ENCODE results near the gene MAGOH.

The MAGOH gene

GRCh38 chr1:53197291-53198200 is 40.8 kb downstream of the MAGOH start:
- Histone ChIP-seq H2AFZ (ENCODE audit: insufficient read depth, low read length, poor library complexity) (peak overlapping the region; percentile 79), H4K12ac (ENCODE audit: low read depth, low read length) (peak overlapping the region; percentile 35), H2BK5ac (ENCODE audit: low read depth, low read length, poor library complexity) (peak overlapping the region; percentile 89), H3K4me1 (ENCODE audit: control insufficient read depth in 1 of 2, insufficient read depth in 2 of 2, low read length in 2 of 2) (peaks cover 11 to 15% of the 10 kb centered on the region in 2 experiments), H3K27ac (ENCODE audit: low read depth, low read length) (peak overlapping the region; percentile 85), H3K4me3 (ENCODE audit: low read depth, low read length) (peak overlapping the region; percentile 82), H2BK120ac (ENCODE audit: insufficient read depth, low read length, poor library complexity) (peak overlapping the region; percentile 70), H4K91ac (ENCODE audit: low read depth, low read length) (peak overlapping the region; percentile 93), H3K27me3 (ENCODE audit: insufficient read depth, low read length) (no peaks in the 10 kb centered on the region), H3K4me2 (ENCODE audit: low read length) (peak overlapping the region; percentile 78), H2BK12ac (ENCODE audit: low read length) (no peak overlapping the region), H3K79me1 (ENCODE audit: low read length) (peaks cover 6% of the 10 kb centered on the region), H4K8ac (ENCODE audit: low read depth, low read length) (peak overlapping the region; percentile 97), H3K79me2 (ENCODE audit: control insufficient read depth, insufficient read depth, low read length, poor library complexity) (peaks cover 4% of the 10 kb centered on the region), H3K4ac (ENCODE audit: low read depth, low read length) (peak overlapping the region; percentile 71), H3K23ac (ENCODE audit: low read length) (no peak overlapping the region), H2AK5ac (ENCODE audit: low read length) (no peak overlapping the region), H3K18ac (ENCODE audit: low read length) (peak overlapping the region; percentile 87), H3K9ac (ENCODE audit: low read length) (peak overlapping the region; percentile 71), H3K36me3 (ENCODE audit: control insufficient read depth in 1 of 2, insufficient read depth in 2 of 2, low read length in 2 of 2) (peaks cover 0 to 7% of the 10 kb centered on the region in 2 experiments), H3K9me3 (ENCODE audit: insufficient read depth, low read depth, low read length) (no peaks in the 10 kb centered on the region), H3K14ac (ENCODE audit: low read length) (peak overlapping the region; percentile 94)
- DNase-seq: peak; percentile 78 to 90
- WGBS (ENCODE audit: extremely low coverage, insufficient coverage, insufficient read length): no CpG with 5 or more reads among the region's 13 CpGs

- Histone ChIP-seq H3K27ac (ENCODE audit: low read depth, low read length) (peak within 1 kb of the TSS; percentile 85), H3K4me2 (ENCODE audit: low read length) (peak within 1 kb of the TSS; percentile 78), H3K9me3 (ENCODE audit: insufficient read depth, low read depth, low read length) (no peaks in the 10 kb centered on the region), H3K9ac (ENCODE audit: low read length) (peak within 1 kb of the TSS; percentile 71), H2AFZ (ENCODE audit: insufficient read depth, low read length, poor library complexity) (peak within 1 kb of the TSS; percentile 79), H3K4ac (ENCODE audit: low read depth, low read length) (peak within 1 kb of the TSS; percentile 71), H2AK5ac (ENCODE audit: low read length) (peak within 1 kb of the TSS; percentile 34), H3K27me3 (ENCODE audit: insufficient read depth, low read length) (no peaks in the 10 kb centered on the region), H4K8ac (ENCODE audit: low read depth, low read length) (peak within 1 kb of the TSS; percentile 97), H4K12ac (ENCODE audit: low read depth, low read length) (peak within 1 kb of the TSS; percentile 79), H3K4me1 (ENCODE audit: control insufficient read depth in 1 of 2, insufficient read depth in 2 of 2, low read length in 2 of 2) (peaks cover 11 to 15% of the 10 kb centered on the region in 2 experiments), H4K91ac (ENCODE audit: low read depth, low read length) (peak within 1 kb of the TSS; percentile 93), H3K36me3 (ENCODE audit: control insufficient read depth in 1 of 2, insufficient read depth in 2 of 2, low read length in 2 of 2) (peaks cover 0 to 5% of the 10 kb centered on the region in 2 experiments), H2BK5ac (ENCODE audit: low read depth, low read length, poor library complexity) (peak within 1 kb of the TSS; percentile 89), H3K18ac (ENCODE audit: low read length) (peak within 1 kb of the TSS; percentile 87), H3K23ac (ENCODE audit: low read length) (no peak within 1 kb of the TSS), H3K4me3 (ENCODE audit: low read depth, low read length) (peak within 1 kb of the TSS; percentile 82), H3K14ac (ENCODE audit: low read length) (peak within 1 kb of the TSS; percentile 94), H3K79me1 (ENCODE audit: low read length) (peaks cover 6% of the 10 kb centered on the region), H2BK120ac (ENCODE audit: insufficient read depth, low read length, poor library complexity) (peak within 1 kb of the TSS; percentile 70), H3K79me2 (ENCODE audit: control insufficient read depth, insufficient read depth, low read length, poor library complexity) (peaks cover 4% of the 10 kb centered on the region), H2BK12ac (ENCODE audit: low read length) (no peak within 1 kb of the TSS)
- peak; percentile 94 for DNase-seq
- no CpG with 5 or more reads among the region's 57 CpGs for WGBS (ENCODE audit: extremely low coverage, insufficient coverage, insufficient read length)
Measured at GRCh38 chr1:53196485-53197290, 41.6 kb downstream of the MAGOH start, which contains the start of gene CPT2. Gene CPT2 (plus strand): TSS chr1:53196824. CDS start chr1:53196944, 120 bp downstream.

GRCh38 chr1:53196017-53196484 is 42.3 kb downstream of the MAGOH start:
- Histone ChIP-seq H2BK5ac (ENCODE audit: low read depth, low read length, poor library complexity) (no peak overlapping the region), H3K4ac (ENCODE audit: low read depth, low read length) (no peak overlapping the region), H4K8ac (ENCODE audit: low read depth, low read length) (peak overlapping the region; percentile 18), H3K4me3 (ENCODE audit: low read depth, low read length) (no peak overlapping the region), H3K36me3 (ENCODE audit: control insufficient read depth in 1 of 2, insufficient read depth in 2 of 2, low read length in 2 of 2) (peaks cover 0 to 5% of the 10 kb centered on the region in 2 experiments), H2BK12ac (ENCODE audit: low read length) (no peak overlapping the region), H4K91ac (ENCODE audit: low read depth, low read length) (no peak overlapping the region), H3K14ac (ENCODE audit: low read length) (no peak overlapping the region), H4K12ac (ENCODE audit: low read depth, low read length) (peak overlapping the region; percentile 64), H3K18ac (ENCODE audit: low read length) (no peak overlapping the region), H3K27me3 (ENCODE audit: insufficient read depth, low read length) (no peaks in the 10 kb centered on the region), H3K79me1 (ENCODE audit: low read length) (peaks cover 6% of the 10 kb centered on the region), H2BK120ac (ENCODE audit: insufficient read depth, low read length, poor library complexity) (no peak overlapping the region), H2AK5ac (ENCODE audit: low read length) (no peak overlapping the region), H3K79me2 (ENCODE audit: control insufficient read depth, insufficient read depth, low read length, poor library complexity) (peaks cover 4% of the 10 kb centered on the region), H3K27ac (ENCODE audit: low read depth, low read length) (no peak overlapping the region), H3K4me2 (ENCODE audit: low read length) (peak overlapping the region; percentile 59), H3K9me3 (ENCODE audit: insufficient read depth, low read depth, low read length) (no peaks in the 10 kb centered on the region), H3K23ac (ENCODE audit: low read length) (no peak overlapping the region), H3K9ac (ENCODE audit: low read length) (no peak overlapping the region), H3K4me1 (ENCODE audit: control insufficient read depth in 1 of 2, insufficient read depth in 2 of 2, low read length in 2 of 2) (peaks cover 11 to 15% of the 10 kb centered on the region in 2 experiments), H2AFZ (ENCODE audit: insufficient read depth, low read length, poor library complexity) (peak overlapping the region; percentile 25)
- DNase-seq: peak in 1 of 2 donors; percentile 57
- WGBS (ENCODE audit: extremely low coverage, insufficient coverage, insufficient read length): no CpG with 5 or more reads among the region's 9 CpGs
